ENCODE measurements around the gene NRIP1. TPM values are rescaled to one million over a fixed set of nuclear protein-coding genes. Genes with fewer than 3 reads are reported as not detected.

NRIP1 gene
- total and polyA plus RNA-seq, 2 experiments from 2014 or later, result 12.5 to 31.2 TPM

- no peaks in the 10 kb centered on the region for H3K9me2 ChIP-seq (ENCODE audit: insufficient read depth)
- no peak overlapping the region for H3K4me2 ChIP-seq (ENCODE audit: unreplicated experiment)
- H3K79me2 ChIP-seq (ENCODE audit: insufficient read depth), result peaks cover 99% of the 10 kb centered on the region
- H3K36me3 ChIP-seq (ENCODE audit: low read depth), result no peaks in the 10 kb centered on the region
- H3K27me3 ChIP-seq (replicated peaks; ENCODE audit: insufficient read depth), result no peaks in the 10 kb centered on the region
- in situ Hi-C loops (cut with MboI), result no loop called here
- no peak overlapping the region for H2AFZ ChIP-seq
- H3K27ac ChIP-seq, result no peak overlapping the region
- H4K20me1 ChIP-seq (ENCODE audit: insufficient read depth), result no peaks in the 10 kb centered on the region
- H3K4me3 ChIP-seq, result no peak overlapping the region
- H3K9ac ChIP-seq, result no peak overlapping the region
- TF ChIP-seq EZH2phosphoT487 (IDR thresholded peaks at IDR 0.05; ENCODE audit: insufficient read depth, low read depth), result no peak
- no peak for TF ChIP-seq EZH2 (IDR thresholded peaks at IDR 0.05; ENCODE audit: insufficient read depth, poor library complexity, severe bottlenecking)
- peaks cover 43% of the 10 kb centered on the region for H3F3A ChIP-seq (ENCODE audit: insufficient read depth)
- no peaks in the 10 kb centered on the region for H3K9me3 ChIP-seq (ENCODE audit: low read depth)
- WGBS, 2 experiments (ENCODE audit: low coverage in 1 of 2, low lambda C conversion rate in 2 of 2, missing lambda C conversion rate in 2 of 2), result 99 to 100% methylated on average over 4 of the region's 4 CpGs
- no peak for DNase-seq
- peaks cover 59% of the 10 kb centered on the region for H3K4me1 ChIP-seq (ENCODE audit: insufficient read depth)
Observed at GRCh38 chr21:14998784-14999183, 66.0 kb downstream of the NRIP1 start.

- no peak for DNase-seq
- Histone ChIP-seq H3K4me2 (ENCODE audit: unreplicated experiment) (no peak overlapping the region), H3K9me3 (ENCODE audit: low read depth) (no peaks in the 10 kb centered on the region), H4K20me1 (ENCODE audit: insufficient read depth) (no peaks in the 10 kb centered on the region), H3K27ac (no peak overlapping the region), H2AFZ (no peak overlapping the region), H3K27me3 (replicated peaks; ENCODE audit: insufficient read depth) (no peaks in the 10 kb centered on the region), H3K9ac (no peak overlapping the region), H3K4me1 (ENCODE audit: insufficient read depth) (peaks cover 55% of the 10 kb centered on the region), H3K4me3 (no peak overlapping the region), H3K9me2 (ENCODE audit: insufficient read depth) (no peaks in the 10 kb centered on the region), H3K36me3 (ENCODE audit: low read depth) (no peaks in the 10 kb centered on the region), H3K79me2 (ENCODE audit: insufficient read depth) (peaks cover 99% of the 10 kb centered on the region), H3F3A (ENCODE audit: insufficient read depth) (peaks cover 39% of the 10 kb centered on the region)
- in situ Hi-C loops (cut with MboI), result no loop called here
- 83 to 90% methylated on average over 3 of the region's 3 CpGs for WGBS, 2 experiments (ENCODE audit: low coverage in 1 of 2, low lambda C conversion rate in 2 of 2, missing lambda C conversion rate in 2 of 2)
- TF ChIP-seq EZH2phosphoT487 (IDR thresholded peaks at IDR 0.05; ENCODE audit: insufficient read depth, low read depth) (no peak), EZH2 (IDR thresholded peaks at IDR 0.05; ENCODE audit: insufficient read depth, poor library complexity, severe bottlenecking) (no peak)
Observed at GRCh38 chr21:14998336-14998735, 66.5 kb downstream of the NRIP1 start.

- Histone ChIP-seq H3K4me1 (ENCODE audit: insufficient read depth) (peaks cover 46% of the 10 kb centered on the region), H3K4me2 (ENCODE audit: unreplicated experiment) (peak overlapping the region; percentile 37), H4K20me1 (ENCODE audit: insufficient read depth) (no peaks in the 10 kb centered on the region), H3F3A (ENCODE audit: insufficient read depth) (peaks cover 39% of the 10 kb centered on the region), H3K27me3 (replicated peaks; ENCODE audit: insufficient read depth) (no peaks in the 10 kb centered on the region), H3K27ac (no peak overlapping the region; the same call in 1 of the 2 replicates), H3K36me3 (ENCODE audit: low read depth) (no peaks in the 10 kb centered on the region; the same call in 1 of the 2 replicates), H3K9me3 (ENCODE audit: low read depth) (no peaks in the 10 kb centered on the region), H3K4me3 (no peak overlapping the region), H2AFZ (no peak overlapping the region), H3K79me2 (ENCODE audit: insufficient read depth) (peaks cover 99% of the 10 kb centered on the region), H3K9ac (no peak overlapping the region), H3K9me2 (ENCODE audit: insufficient read depth) (no peaks in the 10 kb centered on the region)
- DNase-seq, result peak; percentile 45
- in situ Hi-C loops (cut with MboI), result no loop called here
- TF ChIP-seq EZH2 (IDR thresholded peaks at IDR 0.05; ENCODE audit: insufficient read depth, poor library complexity, severe bottlenecking) (no peak), EZH2phosphoT487 (IDR thresholded peaks at IDR 0.05; ENCODE audit: insufficient read depth, low read depth) (no peak)
- WGBS, 2 experiments (ENCODE audit: low coverage in 1 of 2, low lambda C conversion rate in 2 of 2, missing lambda C conversion rate in 2 of 2), result 96 to 98% methylated on average over 9 of the region's 9 CpGs
Observed at GRCh38 chr21:14995695-14996490, 68.9 kb downstream of the NRIP1 start.

- no peaks in the 10 kb centered on the region for H3K9me2 ChIP-seq (ENCODE audit: insufficient read depth)
- H3K36me3 ChIP-seq (ENCODE audit: low read depth), result no peaks in the 10 kb centered on the region; the same call in 1 of the 2 replicates
- H3K27ac ChIP-seq, result no peak overlapping the region; the same call in 1 of the 2 replicates
- H3K4me2 ChIP-seq (ENCODE audit: unreplicated experiment), result peak overlapping the region; percentile 37
- peaks cover 39% of the 10 kb centered on the region for H3F3A ChIP-seq (ENCODE audit: insufficient read depth)
- in situ Hi-C loops (cut with MboI), result no loop called here
- no peak for TF ChIP-seq EZH2 (IDR thresholded peaks at IDR 0.05; ENCODE audit: insufficient read depth, poor library complexity, severe bottlenecking)
- TF ChIP-seq EZH2phosphoT487 (IDR thresholded peaks at IDR 0.05; ENCODE audit: insufficient read depth, low read depth), result no peak
- no peak overlapping the region for H2AFZ ChIP-seq
- no peaks in the 10 kb centered on the region for H3K27me3 ChIP-seq (replicated peaks; ENCODE audit: insufficient read depth)
- no peak overlapping the region for H3K4me3 ChIP-seq
- peaks cover 99% of the 10 kb centered on the region for H3K79me2 ChIP-seq (ENCODE audit: insufficient read depth)
- DNase-seq, result no peak
- WGBS, 2 experiments (ENCODE audit: low coverage in 1 of 2, low lambda C conversion rate in 2 of 2, missing lambda C conversion rate in 2 of 2), result 94 to 98% methylated on average over 2 of the region's 2 CpGs
- peaks cover 40% of the 10 kb centered on the region for H3K4me1 ChIP-seq (ENCODE audit: insufficient read depth)
- no peaks in the 10 kb centered on the region for H4K20me1 ChIP-seq (ENCODE audit: insufficient read depth)
- H3K9me3 ChIP-seq (ENCODE audit: low read depth), result no peaks in the 10 kb centered on the region
- no peak overlapping the region for H3K9ac ChIP-seq
Observed at GRCh38 chr21:14995226-14995625, 69.6 kb downstream of the NRIP1 start.

All from GM23248 (cell line).